Activated T-helper 17 cell treated with anti-CD3 and anti-CD28 coated beads, Interleukin-2, amount 50 U/mL, for 72 hours (primary cell): ENCODE data around the gene ST7. TPM values are rescaled to one million over a fixed set of nuclear protein-coding genes. Genes with fewer than 3 reads are reported as not detected.

ENCODE experiments used
- ATAC-seq: fragments of 150-1000 bp; cut with Tn5 transposase; replicated peaks from 2 replicates; pipeline ENCODE4 v1.10.0; 2021; ENCODE audit warnings: mild to moderate bottlenecking, moderate library complexity
- H3K27ac Mint-ChIP-seq: one replicate; pipeline ENCODE4 v1.8.0; 2022; ENCODE audit warnings: mixed read lengths
- H3K27me3 Mint-ChIP-seq: one replicate; pipeline ENCODE4 v1.8.0; 2022; ENCODE audit warnings: mixed read lengths
- H3K36me3 Mint-ChIP-seq: one replicate; pipeline ENCODE4 v1.8.0; 2022; ENCODE audit warnings: low read depth, mild to moderate bottlenecking, mixed read lengths
- H3K4me1 Mint-ChIP-seq: one replicate; pipeline ENCODE4 v1.8.0; 2022; ENCODE audit warnings: mixed read lengths
- H3K4me3 Mint-ChIP-seq: one replicate; pipeline ENCODE4 v1.8.0; 2022; ENCODE audit warnings: mild to moderate bottlenecking, mixed read lengths
- H3K9me3 Mint-ChIP-seq: one replicate; pipeline ENCODE4 v1.8.0; 2022; ENCODE audit warnings: mixed read lengths
- total RNA-seq, 2 donors: library from RNA; stranded (reverse); gene quantifications; one replicate each; pipeline ENCODE4 v1.2.3, GENCODE V29; 2022

ST7 gene
- total RNA-seq, 2 donors from 2014 or later = 12.5 to 14.4 TPM

DNA sequence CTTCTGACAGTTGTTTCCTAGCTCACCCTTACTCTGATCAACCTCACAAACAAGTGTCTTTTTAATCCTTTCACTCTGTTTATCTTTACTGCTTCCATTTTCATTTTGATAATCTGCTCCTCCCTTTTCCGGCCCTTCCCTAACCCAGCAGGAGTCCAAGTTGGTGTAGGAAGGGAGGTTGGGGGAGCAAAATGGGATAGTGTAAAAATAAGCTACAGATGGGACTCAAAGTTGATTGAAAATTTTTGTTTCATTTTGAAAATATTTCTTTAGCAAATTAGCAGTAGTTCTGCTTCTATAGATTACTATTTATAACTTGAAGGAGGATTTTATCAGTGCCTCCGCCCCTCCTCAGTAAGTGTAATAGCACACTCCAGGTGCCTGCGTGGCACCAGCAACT lies 257.6 kb downstream of the ST7 start:
- no peak overlapping the region for H3K4me3 Mint-ChIP-seq
- no peak overlapping the region for H3K27ac Mint-ChIP-seq

DNA sequence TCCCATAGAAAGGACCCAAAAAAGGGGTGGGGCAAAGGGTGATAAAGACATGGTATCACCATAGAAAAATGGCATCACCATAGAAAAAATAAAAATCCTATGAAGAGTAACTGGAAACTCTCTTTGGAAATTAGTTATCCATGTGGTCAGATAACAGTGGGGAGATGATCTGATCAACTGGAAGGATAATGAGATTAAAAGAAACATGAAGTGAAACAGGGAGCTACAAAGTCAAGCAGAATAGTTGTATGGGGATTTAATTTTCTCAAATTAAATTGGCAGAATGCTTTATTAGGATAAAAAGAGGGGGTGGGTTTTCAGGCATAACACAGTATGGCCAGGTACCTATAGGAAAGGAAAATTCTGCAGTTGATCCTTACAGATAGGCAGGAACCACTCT lies 258.3 kb downstream of the ST7 start:
- Mint-ChIP-seq H3K27me3 (no peaks in the 10 kb centered on the region), H3K4me3 (no peak overlapping the region), H3K4me1 (no peaks in the 10 kb centered on the region), H3K9me3 (no peaks in the 10 kb centered on the region), H3K27ac (no peak overlapping the region), H3K36me3 (no peaks in the 10 kb centered on the region)
- ATAC-seq = no peak

More for the DNA sequence above, 257.6 kb downstream of the ST7 start:
- Mint-ChIP-seq H3K27me3 (no peaks in the 10 kb centered on the region), H3K4me1 (no peaks in the 10 kb centered on the region), H3K9me3 (no peaks in the 10 kb centered on the region), H3K36me3 (no peaks in the 10 kb centered on the region)
- ATAC-seq = no peak

DNA sequence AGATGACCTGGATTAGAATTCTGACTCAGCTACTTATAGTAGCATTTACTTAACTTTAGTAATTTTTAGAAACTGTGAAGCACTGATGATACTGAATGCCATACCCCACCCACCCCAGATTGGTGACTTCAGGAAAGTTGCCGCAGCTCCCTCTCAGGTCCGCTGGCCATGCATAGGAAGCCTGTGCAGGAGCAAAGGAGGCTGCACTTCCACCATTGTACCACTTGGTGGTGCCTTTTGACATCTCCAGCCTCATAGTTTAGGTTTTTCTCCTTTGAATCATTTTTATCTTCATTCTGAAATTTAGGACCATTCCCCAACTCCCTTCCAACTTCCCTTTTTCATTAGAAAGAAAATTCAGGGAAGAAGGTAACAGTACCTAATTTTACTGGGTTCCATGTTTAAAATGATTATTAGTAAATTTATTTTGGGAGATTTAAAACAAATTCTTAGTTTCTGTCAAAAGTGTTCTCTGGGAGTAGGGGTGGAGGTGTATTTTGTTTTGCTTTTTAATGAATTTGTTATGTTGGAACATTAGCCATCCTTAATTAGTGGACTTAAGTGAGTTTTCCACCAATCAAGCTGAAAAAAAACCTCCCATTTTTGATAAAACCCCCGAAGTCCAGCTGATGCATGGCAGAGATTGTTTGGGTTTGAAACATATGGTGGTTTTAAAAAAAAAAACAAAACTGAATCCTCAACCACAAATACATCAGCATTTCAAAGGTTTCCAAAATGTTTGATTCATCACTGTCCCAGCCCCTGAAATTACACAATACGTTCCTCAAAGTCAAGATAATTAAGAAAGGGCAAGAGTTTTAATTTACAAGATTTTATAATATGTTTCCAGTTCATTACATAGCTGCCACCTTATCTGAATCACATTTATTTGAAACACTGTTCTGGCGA lies 259.9 kb downstream of the ST7 start:
- Mint-ChIP-seq H3K9me3 (no peaks in the 10 kb centered on the region), H3K36me3 (no peaks in the 10 kb centered on the region), H3K4me3 (no peak overlapping the region), H3K27ac (no peak overlapping the region), H3K4me1 (no peaks in the 10 kb centered on the region), H3K27me3 (no peaks in the 10 kb centered on the region)
- peak; percentile 51 for ATAC-seq

GRCh38 chr7:117216010-117216409 lies 262.7 kb downstream of the ST7 start:
- H3K27ac Mint-ChIP-seq = no peak overlapping the region
- H3K36me3 Mint-ChIP-seq = no peaks in the 10 kb centered on the region
- no peaks in the 10 kb centered on the region for H3K4me1 Mint-ChIP-seq
- H3K9me3 Mint-ChIP-seq = no peaks in the 10 kb centered on the region
- no peaks in the 10 kb centered on the region for H3K27me3 Mint-ChIP-seq
- no peak overlapping the region for H3K4me3 Mint-ChIP-seq
- no peak for ATAC-seq

DNA sequence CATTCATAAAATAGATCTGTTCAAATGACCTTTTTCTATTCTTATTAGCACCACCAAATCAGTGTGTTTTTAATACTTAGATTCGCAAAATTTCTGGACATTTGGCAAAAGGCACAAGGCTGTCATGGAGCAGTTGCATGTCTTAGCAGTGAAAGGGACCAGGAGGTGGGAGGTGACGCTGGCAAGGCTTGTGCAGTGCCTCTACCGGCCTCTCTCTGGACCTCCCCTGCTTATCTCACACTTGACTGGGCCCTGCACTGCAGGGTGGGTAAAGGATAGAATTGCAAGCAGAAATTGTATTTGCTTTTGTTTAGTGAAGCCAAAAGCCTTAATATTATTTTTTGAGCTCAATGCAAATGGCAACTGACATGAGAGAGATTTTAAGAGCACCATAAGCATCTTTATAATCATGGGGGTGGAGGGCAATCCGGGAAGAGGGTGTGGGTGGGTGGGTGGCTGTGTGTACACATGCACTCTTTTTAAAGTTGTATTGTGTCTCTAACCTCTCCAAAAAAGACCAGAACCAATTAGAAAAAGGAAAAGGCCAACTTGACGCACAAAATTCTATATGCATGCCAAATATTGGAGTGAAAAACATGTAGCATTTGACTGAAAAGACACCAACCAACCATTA lies 263.3 kb downstream of the ST7 start:
- no peak overlapping the region for H3K4me3 Mint-ChIP-seq
- no peaks in the 10 kb centered on the region for H3K4me1 Mint-ChIP-seq
- no peaks in the 10 kb centered on the region for H3K9me3 Mint-ChIP-seq
- H3K27ac Mint-ChIP-seq = no peak overlapping the region
- no peaks in the 10 kb centered on the region for H3K36me3 Mint-ChIP-seq
- ATAC-seq = no peak
- no peaks in the 10 kb centered on the region for H3K27me3 Mint-ChIP-seq

DNA sequence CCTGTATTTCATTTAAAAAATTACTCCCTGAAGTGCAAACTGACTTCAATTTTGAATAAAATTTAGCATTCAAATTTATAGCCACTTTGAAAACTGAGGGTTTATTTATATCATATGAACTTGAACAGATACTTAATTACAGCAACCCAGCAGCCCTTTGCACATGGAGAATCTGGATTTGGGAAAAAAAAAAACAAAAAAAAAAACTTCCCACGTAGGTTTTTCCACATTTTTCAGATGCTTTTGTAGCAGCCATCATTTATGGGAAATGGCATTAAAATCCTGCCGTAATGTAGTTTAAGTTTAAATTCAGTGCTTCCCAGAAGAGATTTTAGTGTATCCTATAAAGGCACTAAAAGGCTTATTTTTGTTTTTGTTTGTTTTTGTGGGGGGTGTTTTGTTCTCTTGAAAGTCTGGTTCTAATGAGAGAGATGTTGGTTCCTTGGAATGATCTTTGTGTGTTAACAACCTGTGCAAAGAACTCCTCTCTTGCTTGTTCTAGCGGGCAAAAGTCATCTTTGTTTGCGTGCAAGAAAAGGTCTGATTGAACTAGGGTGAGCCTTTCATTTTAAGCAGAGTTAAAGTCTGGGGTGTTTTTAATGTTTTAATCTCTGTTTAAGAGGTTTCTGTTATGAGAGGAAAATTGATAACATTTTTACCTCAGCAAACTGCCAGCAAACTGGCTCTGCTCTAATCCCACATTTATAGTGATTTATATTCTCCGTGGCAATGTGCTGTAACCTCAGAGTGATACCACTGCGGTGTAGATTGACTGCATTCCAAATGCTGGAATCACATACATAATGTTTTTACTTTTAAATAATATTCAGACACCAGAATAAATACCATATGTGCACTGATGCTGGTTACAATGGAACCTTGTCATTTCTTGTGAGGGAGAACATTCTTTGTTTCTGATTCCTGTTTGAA lies 264.1 kb downstream of the ST7 start:
- no peaks in the 10 kb centered on the region for H3K9me3 Mint-ChIP-seq
- H3K27ac Mint-ChIP-seq = no peak overlapping the region
- no peaks in the 10 kb centered on the region for H3K27me3 Mint-ChIP-seq
- no peak overlapping the region for H3K4me3 Mint-ChIP-seq
- no peaks in the 10 kb centered on the region for H3K36me3 Mint-ChIP-seq
- ATAC-seq = no peak
- no peaks in the 10 kb centered on the region for H3K4me1 Mint-ChIP-seq

GRCh38 chr7:117218700-117219099 lies 265.4 kb downstream of the ST7 start:
- no peak for ATAC-seq
- H3K36me3 Mint-ChIP-seq = peaks cover 8% of the 10 kb centered on the region
- no peak overlapping the region for H3K4me3 Mint-ChIP-seq
- H3K4me1 Mint-ChIP-seq = no peaks in the 10 kb centered on the region
- no peaks in the 10 kb centered on the region for H3K27me3 Mint-ChIP-seq
- H3K9me3 Mint-ChIP-seq = no peaks in the 10 kb centered on the region
- H3K27ac Mint-ChIP-seq = no peak overlapping the region

GRCh38 chr7:117219485-117219884 lies 266.2 kb downstream of the ST7 start:
- no peaks in the 10 kb centered on the region for H3K9me3 Mint-ChIP-seq
- H3K27ac Mint-ChIP-seq = no peak overlapping the region
- no peak overlapping the region for H3K4me3 Mint-ChIP-seq
- peaks cover 8% of the 10 kb centered on the region for H3K36me3 Mint-ChIP-seq
- H3K4me1 Mint-ChIP-seq = no peaks in the 10 kb centered on the region
- ATAC-seq = peak; percentile 57
- no peaks in the 10 kb centered on the region for H3K27me3 Mint-ChIP-seq

DNA sequence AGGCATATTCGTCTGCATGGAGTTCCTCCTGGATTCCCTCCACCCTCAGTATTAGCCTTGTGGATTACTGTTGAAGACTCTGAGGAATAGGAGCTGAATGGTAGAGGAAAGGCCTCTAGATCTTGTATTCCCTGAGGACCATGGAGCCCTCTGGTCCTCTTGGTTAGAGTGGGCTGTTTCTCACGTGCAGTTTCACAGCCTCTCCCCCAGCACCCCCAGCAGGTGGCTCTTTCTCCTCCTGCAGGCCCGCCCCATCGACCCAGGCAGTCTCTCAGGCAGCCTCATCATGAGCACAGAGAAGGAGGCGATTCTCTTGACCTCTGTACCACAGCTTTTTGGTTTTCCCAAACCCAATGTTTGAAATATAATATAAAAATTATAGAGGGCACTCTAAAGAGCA lies 267.5 kb downstream of the ST7 start:
- H3K4me3 Mint-ChIP-seq = no peak overlapping the region
- H3K4me1 Mint-ChIP-seq = no peaks in the 10 kb centered on the region
- H3K27ac Mint-ChIP-seq = no peak overlapping the region
- no peaks in the 10 kb centered on the region for H3K27me3 Mint-ChIP-seq
- no peaks in the 10 kb centered on the region for H3K9me3 Mint-ChIP-seq
- H3K36me3 Mint-ChIP-seq = peaks cover 8% of the 10 kb centered on the region
- no peak for ATAC-seq

DNA sequence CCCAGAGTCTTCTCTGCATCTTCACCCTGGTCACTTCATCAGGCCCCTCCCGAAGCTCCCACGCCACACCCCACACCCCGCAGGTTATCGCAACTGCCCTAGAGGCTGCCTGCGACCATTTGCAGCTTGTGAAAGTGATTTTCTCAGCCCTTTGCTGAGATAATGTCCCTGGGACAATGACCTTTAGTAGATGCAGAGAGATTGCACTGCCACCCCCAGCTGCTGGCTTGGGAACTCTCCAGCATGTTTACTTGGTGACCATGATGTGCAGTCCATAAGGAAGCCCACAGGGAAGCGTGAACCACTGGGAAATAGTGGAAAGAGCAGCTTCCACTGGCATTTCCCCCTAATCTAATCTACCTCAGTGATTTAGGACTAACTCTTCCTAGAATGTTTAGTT lies 272.2 kb downstream of the ST7 start:
- no peaks in the 10 kb centered on the region for H3K27me3 Mint-ChIP-seq

GRCh38 chr7:117227091-117227490 lies 273.8 kb downstream of the ST7 start:
- H3K9me3 Mint-ChIP-seq = no peaks in the 10 kb centered on the region
- ATAC-seq = no peak
- H3K4me1 Mint-ChIP-seq = no peaks in the 10 kb centered on the region
- H3K4me3 Mint-ChIP-seq = no peak overlapping the region
- no peak overlapping the region for H3K27ac Mint-ChIP-seq
- no peaks in the 10 kb centered on the region for H3K27me3 Mint-ChIP-seq
- peaks cover 8% of the 10 kb centered on the region for H3K36me3 Mint-ChIP-seq

More for the DNA sequence above, 272.2 kb downstream of the ST7 start:
- Mint-ChIP-seq H3K4me1 (no peaks in the 10 kb centered on the region), H3K27ac (no peak overlapping the region), H3K36me3 (peaks cover 8% of the 10 kb centered on the region), H3K4me3 (no peak overlapping the region), H3K9me3 (no peaks in the 10 kb centered on the region)
- no peak for ATAC-seq

GRCh38 chr7:117229350-117229749 lies 276.0 kb downstream of the ST7 start:
- no peak for ATAC-seq
- H3K4me1 Mint-ChIP-seq = no peaks in the 10 kb centered on the region
- H3K27me3 Mint-ChIP-seq = no peaks in the 10 kb centered on the region
- H3K27ac Mint-ChIP-seq = no peak overlapping the region
- H3K4me3 Mint-ChIP-seq = no peak overlapping the region
- no peaks in the 10 kb centered on the region for H3K36me3 Mint-ChIP-seq
- H3K9me3 Mint-ChIP-seq = peaks cover 3% of the 10 kb centered on the region

DNA sequence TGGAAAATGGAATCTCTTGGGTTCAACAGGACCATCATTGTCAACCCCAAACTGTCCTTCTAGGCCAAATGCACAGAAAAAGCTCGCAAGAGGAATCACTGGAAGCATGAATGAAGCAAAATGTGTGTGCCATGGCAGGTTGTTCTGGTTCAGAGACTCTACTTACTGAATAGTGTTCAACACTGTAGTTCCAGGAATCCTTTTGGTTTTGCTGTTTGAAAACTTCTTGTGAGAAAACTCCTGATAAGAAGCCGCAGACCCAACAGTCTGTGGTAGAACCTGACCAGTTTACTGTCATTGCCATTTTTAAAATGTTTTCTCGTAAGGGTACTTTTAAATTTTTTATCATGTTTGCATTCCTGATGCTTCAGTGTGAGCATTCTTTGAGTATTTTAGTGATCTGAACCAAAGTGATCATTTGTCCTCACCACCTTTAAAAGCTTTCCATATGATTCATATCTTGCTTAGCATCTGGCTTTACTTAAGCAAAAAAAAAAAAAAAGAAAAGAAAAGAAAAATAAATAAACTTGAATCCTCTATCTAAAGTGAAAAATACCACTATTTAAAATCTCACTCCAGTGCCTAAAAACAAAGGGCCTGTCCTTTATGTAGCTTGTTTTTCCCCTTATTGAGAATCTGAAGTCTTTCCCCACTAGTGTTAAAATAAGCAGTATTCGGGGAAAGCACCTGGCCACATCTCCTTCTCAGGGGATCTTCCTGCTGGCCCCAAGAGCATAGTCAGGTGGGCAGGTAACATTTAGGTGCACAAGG lies 277.2 kb downstream of the ST7 start:
- H3K27me3 Mint-ChIP-seq = peaks cover 3% of the 10 kb centered on the region
- H3K9me3 Mint-ChIP-seq = peaks cover 3% of the 10 kb centered on the region
- no peaks in the 10 kb centered on the region for H3K36me3 Mint-ChIP-seq
- H3K4me3 Mint-ChIP-seq = no peak overlapping the region
- H3K4me1 Mint-ChIP-seq = no peaks in the 10 kb centered on the region
- no peak for ATAC-seq
- H3K27ac Mint-ChIP-seq = no peak overlapping the region

DNA sequence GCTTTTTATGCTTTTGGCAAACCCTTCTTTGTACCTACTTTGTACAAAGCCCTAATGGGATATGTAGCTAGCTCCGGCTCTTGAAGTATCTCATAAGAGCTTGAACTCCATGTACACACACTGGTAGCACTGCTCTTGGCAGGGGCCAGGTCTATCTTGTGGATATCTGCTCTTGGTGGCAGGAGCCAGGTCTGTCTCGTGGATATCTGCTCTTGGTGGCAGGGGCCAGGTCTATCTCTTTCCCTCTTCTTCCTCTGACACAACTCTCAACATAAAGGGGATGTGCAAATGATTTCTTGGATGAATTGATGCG lies 277.7 kb downstream of the ST7 start:
- H3K9me3 Mint-ChIP-seq = peaks cover 3% of the 10 kb centered on the region
- H3K4me3 Mint-ChIP-seq = no peak overlapping the region
- H3K36me3 Mint-ChIP-seq = no peaks in the 10 kb centered on the region
- peaks cover 3% of the 10 kb centered on the region for H3K27me3 Mint-ChIP-seq
- ATAC-seq = no peak
- no peaks in the 10 kb centered on the region for H3K4me1 Mint-ChIP-seq
- H3K27ac Mint-ChIP-seq = no peak overlapping the region
